Thyroid gland (tissue), 4 donors: ENCODE results near the gene AFF3. TPM values are rescaled to one million over a fixed set of nuclear protein-coding genes. Genes with fewer than 3 reads are reported as not detected.

Experiments
- DNase-seq, 2 donors: peaks; one replicate each; pipeline ENCODE4 v3.0.0-alpha.2; 2019
- H3K27ac ChIP-seq, 3 donors: fragments of 200-600 bp; sonication (generic); 1 replicate in 2 of 3; 2 replicates in 1 of 3; pipeline ENCODE4 v1.5.1; 2016 to 2019; ENCODE audit warnings: mild to moderate bottlenecking in 1 of 3, moderate library complexity in 1 of 3
- H3K27me3 ChIP-seq: fragments of 200-600 bp; sonication (generic); one replicate; pipeline ENCODE4 v1.5.1; 2019
- H3K36me3 ChIP-seq, 2 donors: fragments of 200-600 bp; sonication (generic); one replicate each; pipeline ENCODE4 v1.5.1; 2016 to 2019
- H3K4me1 ChIP-seq, 2 donors: fragments of 200-600 bp; sonication (generic); one replicate each; pipeline ENCODE4 v1.5.1; 2017 to 2019
- H3K4me3 ChIP-seq, 3 donors: fragments of 200-600 bp; sonication (generic); replicated peaks in 1 of 3; 1 replicate in 2 of 3; 2 replicates in 1 of 3; pipeline ENCODE4 v1.5.1; 2016; ENCODE audit warnings: mild to moderate bottlenecking in 1 of 3
- H3K9me3 ChIP-seq: fragments of 200-600 bp; sonication (generic); one replicate; pipeline ENCODE4 v1.5.1; 2017
- CTCF ChIP-seq, 6 experiments: fragments of 200-600 bp in 3 of 6; fragments of 450-650 bp in 3 of 6; sonication (generic) in 3 of 6; IDR thresholded peaks; one replicate each; pipeline ENCODE4 v1.5.1; 2016 to 2019; ENCODE audit warnings: antibody characterized with exemption in 6 of 6, mild to moderate bottlenecking in 2 of 6, inconsistent platforms in 1 of 6, moderate library complexity in 1 of 6
- POLR2A ChIP-seq, 2 donors: fragments of 450-650 bp; IDR thresholded peaks; one replicate each; pipeline ENCODE4 v1.6.1; 2017; ENCODE audit warnings: antibody characterized with exemption in 2 of 2, mild to moderate bottlenecking in 2 of 2, moderate library complexity in 1 of 2
- WGBS, 2 donors: methylation state at CpG; one replicate each; pipeline ENCODE4 v1.1.5; 2017; 5-methylcytosine and 5-hydroxymethylcytosine counted together
- intact Hi-C: fragments of 100-400 bp; cut with DNase I; formaldehyde crosslinking; loops from one replicate; pipeline ENCODE4 v1.15.1; 2023
- total RNA-seq, 4 donors: library from RNA; depleted of rRNA; stranded (reverse); fragments of >200 nt; gene quantifications; one replicate each; pipeline ENCODE4 v1.2.3, GENCODE V29; 2016

AFF3 gene
- total RNA-seq, 4 donors from 2014 or later = 0.54 to 2.6 (median 1.1) TPM

GRCh38 chr2:99554871-99555270 lies 587.5 kb downstream of the AFF3 start:
- intact Hi-C loops = loop anchor here (5.0 kb wide), 1 partner anchor 827 kb away; no protein-coding TSS in a partner anchor
- no peak overlapping the region for H3K27ac ChIP-seq
- DNase-seq = no peak
- H3K4me1 ChIP-seq = no peaks in the 10 kb centered on the region
- no peaks in the 10 kb centered on the region for H3K36me3 ChIP-seq
- 72 to 84% methylated on average over 3 of the region's 3 CpGs for WGBS, 2 donors
- no peaks in the 10 kb centered on the region for H3K9me3 ChIP-seq
- H3K27me3 ChIP-seq = no peaks in the 10 kb centered on the region
- H3K4me3 ChIP-seq = no peak overlapping the region
- TF ChIP-seq POLR2A (IDR thresholded peaks at IDR 0.05) (no peak), CTCF (IDR thresholded peaks at IDR 0.05) (no peak)

- TF ChIP-seq CTCF (IDR thresholded peaks at IDR 0.05) (peak in 1 of 6 experiments; percentile 6), POLR2A (IDR thresholded peaks at IDR 0.05) (no peak)
- 57% methylated on average over 22 to 23 of the region's 23 CpGs for WGBS, 2 donors
- no peak overlapping the region for H3K27ac ChIP-seq
- intact Hi-C loops = no loop called here
- H3K36me3 ChIP-seq = no peaks in the 10 kb centered on the region
- no peaks in the 10 kb centered on the region for H3K27me3 ChIP-seq
- H3K4me1 ChIP-seq = no peaks in the 10 kb centered on the region
- H3K4me3 ChIP-seq = no peak overlapping the region
- H3K9me3 ChIP-seq = no peaks in the 10 kb centered on the region
- DNase-seq = no peak
Observed at GRCh38 chr2:99554238-99554637, 588.2 kb downstream of the AFF3 start.

GRCh38 chr2:99552529-99552928 lies 589.9 kb downstream of the AFF3 start:
- H3K27ac ChIP-seq = no peak overlapping the region
- peak; percentile 56 to 66 for DNase-seq
- no peak overlapping the region for H3K4me3 ChIP-seq
- H3K27me3 ChIP-seq = no peaks in the 10 kb centered on the region
- TF ChIP-seq CTCF (IDR thresholded peaks at IDR 0.05) = no peak
- TF ChIP-seq POLR2A (IDR thresholded peaks at IDR 0.05) = no peak
- no peaks in the 10 kb centered on the region for H3K9me3 ChIP-seq
- 53 to 63% methylated on average over 2 of the region's 2 CpGs for WGBS, 2 donors
- no peaks in the 10 kb centered on the region for H3K36me3 ChIP-seq
- no peaks in the 10 kb centered on the region for H3K4me1 ChIP-seq
- intact Hi-C loops = no loop called here

- H3K4me3 ChIP-seq = no peak overlapping the region
- DNase-seq = no peak
- H3K27me3 ChIP-seq = no peaks in the 10 kb centered on the region
- H3K9me3 ChIP-seq = no peaks in the 10 kb centered on the region
- 80 to 92% methylated on average over 5 of the region's 5 CpGs for WGBS, 2 donors
- no peak for TF ChIP-seq POLR2A (IDR thresholded peaks at IDR 0.05)
- TF ChIP-seq CTCF (IDR thresholded peaks at IDR 0.05) = no peak
- H3K36me3 ChIP-seq = no peaks in the 10 kb centered on the region
- H3K27ac ChIP-seq = no peak overlapping the region
- intact Hi-C loops = no loop called here
- no peaks in the 10 kb centered on the region for H3K4me1 ChIP-seq
Observed at GRCh38 chr2:99550368-99550767, 592.0 kb downstream of the AFF3 start.

GRCh38 chr2:99545604-99546003 lies 596.8 kb downstream of the AFF3 start:
- H3K9me3 ChIP-seq = no peaks in the 10 kb centered on the region
- no peaks in the 10 kb centered on the region for H3K36me3 ChIP-seq
- no peak overlapping the region for H3K4me3 ChIP-seq
- no peak for TF ChIP-seq CTCF (IDR thresholded peaks at IDR 0.05)
- TF ChIP-seq POLR2A (IDR thresholded peaks at IDR 0.05) = no peak
- no peaks in the 10 kb centered on the region for H3K27me3 ChIP-seq
- no peak overlapping the region for H3K27ac ChIP-seq
- H3K4me1 ChIP-seq = no peaks in the 10 kb centered on the region
- no peak for DNase-seq
- intact Hi-C loops = no loop called here
- 59 to 79% methylated on average over 3 of the region's 3 CpGs for whole genome bisulfite sequencing, 2 donors
